HepG2 (cell line): Measurements from ENCODE around the gene TPRKB. TPM values are rescaled to one million over a fixed set of nuclear protein-coding genes. Genes with fewer than 3 reads are reported as not detected.

Source experiments
- ATAC-seq: fragments of 200-7000 bp; cut with Tn5 transposase; 3 replicates; pipeline ENCODE4 v1.9.1; 2020; ENCODE audit warnings: mild to moderate bottlenecking, moderate library complexity
- BruUV-seq: library from RNA; stranded (reverse); fragments of 400-500 nt; replicated peaks from 2 replicates; lab custom pipeline; 2021; lab: Mats Ljungman, UMichigan
- CTCF ChIA-PET: fragments of 300-600 bp; formaldehyde crosslinking; extraction: SDS; loops from one replicate; lab custom pipeline; 2021; ENCODE audit warnings: low total read pairs, inconsistent platforms, low intra/inter-chr PET ratio; lab: Yijun Ruan, JAX
- POLR2A ChIA-PET: fragments of 350-600 bp; sonication (Branson Sonifier 250); formaldehyde crosslinking; loops from one replicate; lab custom pipeline; 2020; ENCODE audit warnings: antibody characterized with exemption, inconsistent platforms; lab: Yijun Ruan, JAX
- DNase-seq: peaks from one replicate; pipeline ENCODE4 v3.0.0-alpha.2; 2015; ENCODE audit warnings: low spot score
- FAIRE-seq: peaks from 3 replicates; lab custom pipeline; 2011; peaks lifted over from hg19 to GRCh38; lab: Jason Lieb, UNC
- H2AFZ ChIP-seq: one replicate; pipeline ENCODE4 v1.6.1; 2011; ENCODE audit warnings: low read length, inconsistent platforms
- H3K27ac ChIP-seq: fragments of 300-600 bp; 3 replicates; pipeline ENCODE4 v1.8.0; 2011; ENCODE audit warnings: mixed run types, mild to moderate bottlenecking, mixed read lengths, low read length, inconsistent platforms; ENCODE audit not compliant: insufficient read depth; ENCODE audit errors: extremely low read length
- H3K27me3 ChIP-seq, 2 experiments: fragments of 200-600 bp in 1 of 2; 2 replicates in 1 of 2; 3 replicates in 1 of 2; pipeline versions ENCODE4 v1.6.0 to v1.8.0; 2011; ENCODE audit warnings: low read length in 2 of 2, mild to moderate bottlenecking in 2 of 2, moderate library complexity in 2 of 2, inconsistent platforms in 1 of 2; ENCODE audit not compliant: insufficient read depth in 2 of 2, control insufficient read depth in 1 of 2
- H3K36me3 ChIP-seq, 2 experiments: fragments of 200-600 bp in 1 of 2; replicated peaks in 1 of 2; 2 replicates in 1 of 2; 3 replicates in 1 of 2; pipeline versions ENCODE4 v1.5.1 to v1.8.0; 2011; ENCODE audit warnings: low read length in 2 of 2, inconsistent platforms in 1 of 2; ENCODE audit not compliant: insufficient read depth in 2 of 2, control insufficient read depth in 1 of 2
- H3K4me1 ChIP-seq: 2 replicates; pipeline ENCODE4 v1.5.1; 2012; ENCODE audit warnings: low read length, inconsistent platforms; ENCODE audit not compliant: insufficient read depth
- H3K4me2 ChIP-seq: 2 replicates; pipeline ENCODE4 v1.6.0; 2011; ENCODE audit warnings: low read depth, low read length, inconsistent platforms
- H3K4me3 ChIP-seq, 3 experiments: fragments of 200-600 bp in 1 of 3; sonication (generic), shearing (Covaris generic) in 1 of 3; replicated peaks in 1 of 3; 2 replicates each; pipeline ENCODE4 v1.5.1; 2011 to 2016; ENCODE audit warnings: low read length in 3 of 3, inconsistent platforms in 2 of 3, low read depth in 2 of 3, mild to moderate bottlenecking in 2 of 3, control low read depth in 1 of 3, mixed read lengths in 1 of 3; ENCODE audit not compliant: insufficient read depth in 1 of 3
- H3K79me2 ChIP-seq: one replicate; pipeline ENCODE4 v1.6.1; 2011; ENCODE audit warnings: low read length, inconsistent platforms; ENCODE audit not compliant: insufficient read depth
- H3K9ac ChIP-seq: 2 replicates; pipeline ENCODE4 v1.6.0; 2011; ENCODE audit warnings: mild to moderate bottlenecking, low read depth, low read length, inconsistent platforms; ENCODE audit not compliant: insufficient read depth
- H3K9me3 ChIP-seq: 2 replicates; pipeline ENCODE4 v1.5.1; 2012; ENCODE audit warnings: mild to moderate bottlenecking, low read length
- H4K20me1 ChIP-seq: 2 replicates; pipeline ENCODE4 v1.6.0; 2011; ENCODE audit warnings: inconsistent platforms, mild to moderate bottlenecking, low read length, moderate library complexity; ENCODE audit not compliant: insufficient read depth
- MIER2 ChIP-seq: IDR thresholded peaks from 2 replicates; pipeline ENCODE4 v1.6.1; 2016; ENCODE audit warnings: missing biosample characterization, missing genetic modification reagents
- ZFP36 ChIP-seq: fragments of 150-350 bp; IDR thresholded peaks from 2 replicates; pipeline ENCODE4 v1.6.1; 2018; ENCODE audit warnings: borderline replicate concordance, low read length, low read depth; ENCODE audit not compliant: partially characterized antibody
- WGBS: methylation state at CpG from one replicate; pipeline ENCODE4 v1.1.6; 2017; ENCODE audit warnings: low lambda C conversion rate; 5-methylcytosine and 5-hydroxymethylcytosine counted together
- in situ Hi-C: cut with HindIII; loops from 2 replicates; pipeline ENCODE4 v1.10.0; 2017; ENCODE audit warnings: low pct_unique_long_range_greater_than_20kb; ENCODE audit not compliant: extremely low pct_ligation_motif_present
- intact Hi-C: fragments of 100-400 bp; cut with micrococcal nuclease; formaldehyde crosslinking; loops from one replicate; pipeline ENCODE4 v1.10.0; 2022; ENCODE audit not compliant: unreplicated experiment
- polyA plus RNA-seq, 8 experiments: library from polyadenylated mRNA; depleted of rRNA in 3 of 8; stranded (reverse) in 7 of 8; unstranded in 1 of 8; fragments of >200 nt; fragmentation: Illumina TruSeq in 4 of 8; extraction: Trizol in 4 of 8; gene quantifications; 2 replicates each; pipeline versions ENCODE4 v1.2.1 to v1.2.3, GENCODE V29; 2011 to 2016; ENCODE audit warnings: low read depth in 4 of 8, missing spikeins in 1 of 8, mixed read lengths in 1 of 8; ENCODE audit not compliant: insufficient read depth in 1 of 8
- total RNA-seq, 5 experiments: library from RNA; depleted of rRNA; stranded (reverse); fragments of >200 nt; fragmentation: Illumina TruSeq; extraction: Trizol; gene quantifications; 2 replicates each; pipeline ENCODE4 v1.2.3, GENCODE V29; 2016; ENCODE audit warnings: low read depth in 1 of 5
- TF ChIP-seq, protein P1 (sequence below), 2 experiments: IDR thresholded peaks; 2 replicates each; pipeline ENCODE4 v1.6.1; 2011 to 2012; ENCODE audit warnings: low read length in 2 of 2, borderline replicate concordance in 1 of 2, low read depth in 1 of 2, mild to moderate bottlenecking in 1 of 2, moderate library complexity in 1 of 2

Gene TPRKB
- total and polyA plus RNA-seq, 2 of the 13 experiments (the other 11 are each of a cell fraction or from before 2014, with no cell fraction given), result 32.0 to 58.0 TPM

DNA sequence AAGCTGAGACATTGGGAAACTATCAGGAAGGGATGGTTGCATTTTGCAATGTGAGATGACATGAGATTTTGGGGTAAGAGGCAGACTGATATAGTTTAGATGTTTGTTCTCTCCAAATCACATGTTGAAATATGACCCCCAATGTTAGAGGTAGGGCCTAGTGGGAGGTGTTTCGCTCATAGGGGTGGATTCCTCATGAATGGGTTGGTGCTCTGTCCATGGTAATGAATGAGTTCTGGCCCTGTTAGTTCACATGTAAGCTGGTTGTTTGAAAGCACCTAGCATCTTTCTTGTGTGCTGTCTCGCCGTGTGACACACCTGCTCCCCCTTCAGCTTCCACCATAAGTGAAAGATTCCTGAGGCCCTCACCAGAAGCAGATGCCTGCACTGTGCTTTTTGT is 37.7 kb downstream of the TPRKB start:
- no peak for ATAC-seq
- H3K27ac ChIP-seq, result no peak overlapping the region

More for the DNA sequence above, 37.7 kb downstream of the TPRKB start:
- no peak overlapping the region for H3K4me2 ChIP-seq
- peaks cover 22% of the 10 kb centered on the region for H3K4me1 ChIP-seq
- no TSS peak for BruUV-seq
- peaks cover 0 to 13% of the 10 kb centered on the region in 2 experiments; a peak in 1 of 5 replicates for H3K27me3 ChIP-seq
- ChIA-PET POLR2A (no interaction called here), CTCF (no interaction called here)
- DNase-seq (no peak), FAIRE-seq (no peak)
- H3K36me3 ChIP-seq, result no peaks in the 10 kb centered on the region
- TF ChIP-seq ZFP36, result no peak
- TF ChIP-seq MIER2 (CRISPR knock-in tag), result 0 out of 2 replicates have a peak, but pooled peaks have one; percentile 23
- TF ChIP-seq, protein P1, sequence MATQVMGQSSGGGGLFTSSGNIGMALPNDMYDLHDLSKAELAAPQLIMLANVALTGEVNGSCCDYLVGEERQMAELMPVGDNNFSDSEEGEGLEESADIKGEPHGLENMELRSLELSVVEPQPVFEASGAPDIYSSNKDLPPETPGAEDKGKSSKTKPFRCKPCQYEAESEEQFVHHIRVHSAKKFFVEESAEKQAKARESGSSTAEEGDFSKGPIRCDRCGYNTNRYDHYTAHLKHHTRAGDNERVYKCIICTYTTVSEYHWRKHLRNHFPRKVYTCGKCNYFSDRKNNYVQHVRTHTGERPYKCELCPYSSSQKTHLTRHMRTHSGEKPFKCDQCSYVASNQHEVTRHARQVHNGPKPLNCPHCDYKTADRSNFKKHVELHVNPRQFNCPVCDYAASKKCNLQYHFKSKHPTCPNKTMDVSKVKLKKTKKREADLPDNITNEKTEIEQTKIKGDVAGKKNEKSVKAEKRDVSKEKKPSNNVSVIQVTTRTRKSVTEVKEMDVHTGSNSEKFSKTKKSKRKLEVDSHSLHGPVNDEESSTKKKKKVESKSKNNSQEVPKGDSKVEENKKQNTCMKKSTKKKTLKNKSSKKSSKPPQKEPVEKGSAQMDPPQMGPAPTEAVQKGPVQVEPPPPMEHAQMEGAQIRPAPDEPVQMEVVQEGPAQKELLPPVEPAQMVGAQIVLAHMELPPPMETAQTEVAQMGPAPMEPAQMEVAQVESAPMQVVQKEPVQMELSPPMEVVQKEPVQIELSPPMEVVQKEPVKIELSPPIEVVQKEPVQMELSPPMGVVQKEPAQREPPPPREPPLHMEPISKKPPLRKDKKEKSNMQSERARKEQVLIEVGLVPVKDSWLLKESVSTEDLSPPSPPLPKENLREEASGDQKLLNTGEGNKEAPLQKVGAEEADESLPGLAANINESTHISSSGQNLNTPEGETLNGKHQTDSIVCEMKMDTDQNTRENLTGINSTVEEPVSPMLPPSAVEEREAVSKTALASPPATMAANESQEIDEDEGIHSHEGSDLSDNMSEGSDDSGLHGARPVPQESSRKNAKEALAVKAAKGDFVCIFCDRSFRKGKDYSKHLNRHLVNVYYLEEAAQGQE (IDR thresholded peaks at IDR 0.05; ENCODE audit: borderline replicate concordance in 1 of 2, low read depth in 1 of 2, low read length in 2 of 2), result peak; percentile 12 to 86
- WGBS, result 34% methylated on average over 3 of the region's 3 CpGs
- in situ Hi-C loops, result no loop called here
- H3K9ac ChIP-seq, result no peak overlapping the region
- no peaks in the 10 kb centered on the region for H4K20me1 ChIP-seq
- no peaks in the 10 kb centered on the region for H3K79me2 ChIP-seq
- no peak overlapping the region for H2AFZ ChIP-seq
- H3K9me3 ChIP-seq, result peaks cover 8% of the 10 kb centered on the region; the same call in 1 of the 2 replicates
- no peak overlapping the region for H3K4me3 ChIP-seq
- intact Hi-C loops, result no loop called here
